ENCODE measurements around the gene RPL28. TPM values are rescaled to one million over a fixed set of nuclear protein-coding genes. Genes with fewer than 3 reads are reported as not detected.

The RPL28 gene
- total RNA-seq, 4 donors from 2014 or later, result 20.7 to 1,084 (median 431) TPM

- no peaks in the 10 kb centered on the region for H3K27me3 ChIP-seq
- H3K4me1 ChIP-seq, result peaks cover 0 to 11% of the 10 kb centered on the region in 2 donors
- peak overlapping the region; percentile 78 to 80 for H3K4me3 ChIP-seq
- no peak for DNase-seq
- TF ChIP-seq, protein P1, sequence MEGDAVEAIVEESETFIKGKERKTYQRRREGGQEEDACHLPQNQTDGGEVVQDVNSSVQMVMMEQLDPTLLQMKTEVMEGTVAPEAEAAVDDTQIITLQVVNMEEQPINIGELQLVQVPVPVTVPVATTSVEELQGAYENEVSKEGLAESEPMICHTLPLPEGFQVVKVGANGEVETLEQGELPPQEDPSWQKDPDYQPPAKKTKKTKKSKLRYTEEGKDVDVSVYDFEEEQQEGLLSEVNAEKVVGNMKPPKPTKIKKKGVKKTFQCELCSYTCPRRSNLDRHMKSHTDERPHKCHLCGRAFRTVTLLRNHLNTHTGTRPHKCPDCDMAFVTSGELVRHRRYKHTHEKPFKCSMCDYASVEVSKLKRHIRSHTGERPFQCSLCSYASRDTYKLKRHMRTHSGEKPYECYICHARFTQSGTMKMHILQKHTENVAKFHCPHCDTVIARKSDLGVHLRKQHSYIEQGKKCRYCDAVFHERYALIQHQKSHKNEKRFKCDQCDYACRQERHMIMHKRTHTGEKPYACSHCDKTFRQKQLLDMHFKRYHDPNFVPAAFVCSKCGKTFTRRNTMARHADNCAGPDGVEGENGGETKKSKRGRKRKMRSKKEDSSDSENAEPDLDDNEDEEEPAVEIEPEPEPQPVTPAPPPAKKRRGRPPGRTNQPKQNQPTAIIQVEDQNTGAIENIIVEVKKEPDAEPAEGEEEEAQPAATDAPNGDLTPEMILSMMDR (IDR thresholded peaks at IDR 0.05), result no peak
- TF ChIP-seq POLR2A (IDR thresholded peaks at IDR 0.05), result no peak
- peak overlapping the region; percentile 32 to 94 for H3K27ac ChIP-seq
- intact Hi-C loops (cut with DNase I; ENCODE audit: low total_unique reads), result no loop called here
- no peaks in the 10 kb centered on the region for H3K9me3 ChIP-seq
- H3K36me3 ChIP-seq, result no peaks in the 10 kb centered on the region
Observed at GRCh38 chr19:55340784-55341147, 45.0 kb upstream of the RPL28 start.

DNA sequence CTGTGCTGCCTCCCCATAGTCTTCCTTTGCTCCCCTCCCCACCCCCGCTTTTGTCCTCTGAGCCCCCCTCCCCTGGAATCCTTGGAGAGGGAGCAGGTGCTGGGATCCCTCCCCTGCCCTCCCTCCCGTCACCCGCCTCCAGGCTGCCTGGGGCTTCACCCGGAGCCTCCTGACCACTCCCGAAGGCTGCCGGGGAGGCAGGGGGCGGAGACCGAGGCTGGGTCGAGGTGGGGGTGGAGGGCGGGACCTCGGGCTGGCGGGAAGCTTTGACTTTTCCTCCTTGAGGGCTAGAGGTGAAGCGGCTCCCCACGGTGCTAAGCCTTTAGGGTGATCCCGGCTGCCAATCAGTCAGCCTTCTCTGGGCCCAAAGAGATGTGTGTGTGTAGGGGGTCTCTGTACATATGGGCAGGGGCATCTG lies 44.6 kb upstream of the RPL28 start:
- no peaks in the 10 kb centered on the region for H3K9me3 ChIP-seq
- intact Hi-C loops (cut with DNase I; ENCODE audit: low total_unique reads), result no loop called here
- peak; percentile 71 to 72 for DNase-seq
- no peaks in the 10 kb centered on the region for H3K27me3 ChIP-seq
- peak overlapping the region; percentile 32 to 94 for H3K27ac ChIP-seq
- TF ChIP-seq, protein P1 (IDR thresholded peaks at IDR 0.05), result no peak
- no peak for TF ChIP-seq POLR2A (IDR thresholded peaks at IDR 0.05)
- peaks cover 0 to 11% of the 10 kb centered on the region in 2 donors for H3K4me1 ChIP-seq
- H3K36me3 ChIP-seq, result no peaks in the 10 kb centered on the region
- H3K4me3 ChIP-seq, result peak overlapping the region; percentile 78 to 80

DNA sequence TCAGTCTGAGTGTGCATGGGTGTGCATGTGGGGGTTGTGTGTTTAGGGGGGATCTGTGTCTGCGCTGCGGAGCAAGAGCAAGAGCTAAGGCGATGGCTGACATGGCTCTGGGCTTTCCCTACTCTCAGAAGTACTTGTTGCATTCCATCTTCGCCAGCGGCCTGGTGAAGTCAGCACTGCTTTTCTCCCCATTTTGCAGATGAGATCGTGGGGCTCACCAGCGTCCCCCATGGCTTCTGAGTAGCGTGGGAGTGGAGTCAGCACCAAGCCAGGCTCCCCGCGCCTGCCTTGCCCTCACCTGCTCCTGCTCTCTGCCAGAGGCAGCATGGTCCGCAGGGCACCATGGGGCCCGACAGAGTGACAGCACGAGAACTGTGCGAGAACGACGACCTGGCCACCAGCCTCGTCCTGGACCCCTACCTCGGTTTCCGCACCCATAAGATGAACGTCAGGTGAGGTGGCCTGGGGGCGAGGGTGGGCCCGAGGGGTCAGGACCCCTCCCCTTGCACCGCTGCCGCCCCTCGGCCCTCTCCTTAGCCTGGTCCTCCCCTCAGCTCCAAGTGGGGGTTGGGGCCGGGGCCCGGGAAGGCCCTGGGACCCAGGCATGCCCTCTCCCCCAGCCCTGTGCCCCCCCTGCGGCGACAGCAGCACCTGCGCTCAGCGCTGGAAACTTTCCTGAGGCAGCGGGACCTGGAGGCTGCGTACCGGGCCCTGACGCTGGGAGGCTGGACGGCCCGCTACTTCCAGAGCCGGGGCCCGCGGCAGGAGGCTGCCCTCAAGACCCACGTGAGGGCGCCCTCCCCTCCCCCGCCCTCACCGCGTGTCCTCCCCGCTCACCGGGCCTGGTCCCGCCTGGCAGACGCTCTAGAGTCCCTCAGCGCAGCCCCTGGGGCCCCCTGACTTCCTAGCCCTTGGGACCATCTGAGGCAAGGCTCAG lies 43.9 kb upstream of the RPL28 start:
- Histone ChIP-seq H3K4me3 (no peak overlapping the region), H3K27ac (no peak overlapping the region), H3K4me1 (peaks cover 0 to 11% of the 10 kb centered on the region in 2 donors), H3K36me3 (no peaks in the 10 kb centered on the region), H3K27me3 (no peaks in the 10 kb centered on the region), H3K9me3 (no peaks in the 10 kb centered on the region)
- TF ChIP-seq POLR2A (IDR thresholded peaks at IDR 0.05), result no peak
- TF ChIP-seq, protein P1 (IDR thresholded peaks at IDR 0.05), result no peak
- intact Hi-C loops (cut with DNase I; ENCODE audit: low total_unique reads), result no loop called here
- no peak for DNase-seq

GRCh38 chr19:55344444-55344843 lies 41.3 kb upstream of the RPL28 start:
- no peak for DNase-seq
- TF ChIP-seq, protein P1 (IDR thresholded peaks at IDR 0.05), result no peak
- no peak for TF ChIP-seq POLR2A (IDR thresholded peaks at IDR 0.05)
- Histone ChIP-seq H3K4me1 (peaks cover 0 to 11% of the 10 kb centered on the region in 2 donors), H3K27me3 (no peaks in the 10 kb centered on the region), H3K27ac (no peak overlapping the region), H3K9me3 (no peaks in the 10 kb centered on the region), H3K4me3 (no peak overlapping the region), H3K36me3 (no peaks in the 10 kb centered on the region)
- intact Hi-C loops (cut with DNase I; ENCODE audit: low total_unique reads), result no loop called here

DNA sequence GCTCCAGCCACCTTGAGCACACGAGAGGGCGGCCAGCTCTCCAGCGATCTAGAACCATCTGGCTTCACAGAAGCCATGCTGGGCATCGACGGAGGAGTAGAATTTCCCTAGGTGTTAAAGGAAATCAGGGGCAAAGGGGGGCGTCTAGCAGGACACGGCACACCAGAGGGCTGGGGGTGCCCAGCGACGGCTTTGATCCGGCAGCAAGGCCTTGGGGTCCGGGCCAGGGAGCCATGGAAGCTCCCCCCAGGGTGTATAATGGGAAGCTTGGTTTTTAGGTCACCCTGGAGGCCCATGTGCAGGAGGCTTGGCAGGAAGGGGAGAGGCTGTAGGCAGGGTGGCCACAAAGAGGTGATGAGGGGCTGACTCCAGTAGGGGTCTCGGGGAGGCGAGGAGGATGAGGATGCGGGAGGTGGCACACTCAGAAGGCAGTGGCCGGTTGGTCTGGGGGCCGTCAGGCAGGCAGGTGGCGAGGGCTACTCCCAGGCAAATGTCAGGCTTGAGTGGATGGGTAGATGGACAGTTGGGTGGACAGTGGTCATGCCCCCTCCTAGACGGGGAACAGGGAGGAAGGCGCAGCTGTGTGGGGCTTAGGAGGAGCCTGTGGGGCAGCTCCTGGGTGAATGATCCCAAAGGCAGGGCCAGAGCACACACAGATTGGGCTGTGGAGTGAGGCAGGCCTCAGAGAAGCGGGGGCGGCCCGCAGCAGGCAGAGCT lies 40.5 kb upstream of the RPL28 start:
- no peak for DNase-seq
- Histone ChIP-seq H3K4me1 (peaks cover 0 to 8% of the 10 kb centered on the region in 2 donors), H3K4me3 (no peak overlapping the region), H3K9me3 (no peaks in the 10 kb centered on the region), H3K27me3 (no peaks in the 10 kb centered on the region), H3K36me3 (no peaks in the 10 kb centered on the region), H3K27ac (peak overlapping the region in 1 of 2 donors; percentile 17)
- TF ChIP-seq, protein P1 (IDR thresholded peaks at IDR 0.05), result no peak
- no peak for TF ChIP-seq POLR2A (IDR thresholded peaks at IDR 0.05)
- intact Hi-C loops (cut with DNase I; ENCODE audit: low total_unique reads), result no loop called here

All from uterus (tissue), 4 donors.